AG08395 (cell line): Measurements from ENCODE around the gene NFIA.

ENCODE experiments used
- DNase-seq: peaks from one replicate; pipeline ENCODE4 v3.0.0; 2012; ENCODE audit warnings: mixed read lengths, low spot score

Gene NFIA

DNA sequence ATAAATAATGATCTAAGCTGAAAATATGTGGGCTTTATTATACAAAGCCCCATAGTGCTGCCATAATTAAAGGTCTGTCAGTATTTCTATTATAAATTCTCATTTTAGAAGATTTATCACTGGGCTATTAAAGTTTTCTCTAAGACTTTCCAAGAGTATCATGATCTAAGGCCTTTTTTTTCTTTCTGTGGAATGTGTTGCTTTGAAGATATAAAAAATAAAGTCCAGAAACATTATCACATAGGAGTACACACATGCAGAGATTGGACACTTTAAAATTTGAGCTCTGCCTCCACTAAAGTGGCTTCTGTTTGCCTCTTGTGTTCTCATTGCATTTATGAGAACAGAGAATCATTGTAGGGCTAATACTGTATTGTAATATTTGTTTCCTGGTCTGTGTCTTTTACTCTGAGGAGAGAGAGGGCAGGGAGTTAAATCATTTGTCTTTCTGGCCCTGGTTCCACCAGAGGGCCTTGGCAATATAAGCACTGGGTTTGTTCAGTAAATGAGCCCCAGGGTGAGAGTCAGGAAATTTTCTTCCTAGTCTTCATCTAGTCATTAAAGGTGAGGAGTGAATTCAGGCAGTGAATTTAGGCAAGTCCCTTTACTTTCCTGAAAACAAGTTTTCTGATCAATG, 70.2 kb downstream of the NFIA start:
- no peak for DNase-seq

DNA sequence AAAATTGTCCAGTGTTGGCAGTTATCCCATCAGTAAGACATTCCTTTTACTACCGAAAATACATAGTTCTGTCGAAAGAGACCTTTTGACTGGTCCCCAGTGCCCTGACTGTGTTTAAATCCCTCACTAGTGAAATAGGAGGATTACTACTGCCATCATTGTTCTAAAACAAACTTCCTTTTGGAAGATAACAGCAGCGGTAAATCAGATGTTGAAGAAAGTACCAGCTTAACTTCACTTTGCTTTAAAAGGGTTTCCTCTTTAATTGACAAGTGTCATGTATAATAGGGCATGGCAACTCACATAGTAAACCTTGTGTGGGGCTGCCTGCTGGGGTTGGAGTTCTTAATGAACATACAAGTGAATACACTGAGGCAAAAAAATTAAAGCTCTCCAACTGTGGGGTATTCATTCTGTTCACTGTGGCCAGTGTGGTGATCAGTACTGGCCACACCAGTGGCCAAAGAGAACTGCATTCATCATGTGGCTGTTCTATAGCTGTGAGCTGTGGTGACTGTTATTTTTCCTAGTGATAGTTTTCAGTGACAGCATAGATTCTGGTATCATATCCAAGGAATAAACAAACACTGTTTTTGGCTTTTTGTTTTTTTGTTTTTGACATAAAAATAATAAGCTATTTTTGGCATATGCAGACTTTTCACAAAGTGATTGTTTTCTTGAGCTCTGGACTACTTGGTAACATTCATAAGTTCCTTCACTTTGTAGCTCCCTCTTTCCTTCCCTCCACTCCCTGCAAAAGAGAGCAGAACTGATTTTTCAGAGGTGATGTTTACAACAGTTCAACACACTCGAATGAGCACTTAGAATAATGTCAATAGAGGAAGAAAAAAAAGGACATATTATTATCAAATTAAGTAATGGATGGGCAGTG, 74.5 kb downstream of the NFIA start:
- no peak for DNase-seq

DNA sequence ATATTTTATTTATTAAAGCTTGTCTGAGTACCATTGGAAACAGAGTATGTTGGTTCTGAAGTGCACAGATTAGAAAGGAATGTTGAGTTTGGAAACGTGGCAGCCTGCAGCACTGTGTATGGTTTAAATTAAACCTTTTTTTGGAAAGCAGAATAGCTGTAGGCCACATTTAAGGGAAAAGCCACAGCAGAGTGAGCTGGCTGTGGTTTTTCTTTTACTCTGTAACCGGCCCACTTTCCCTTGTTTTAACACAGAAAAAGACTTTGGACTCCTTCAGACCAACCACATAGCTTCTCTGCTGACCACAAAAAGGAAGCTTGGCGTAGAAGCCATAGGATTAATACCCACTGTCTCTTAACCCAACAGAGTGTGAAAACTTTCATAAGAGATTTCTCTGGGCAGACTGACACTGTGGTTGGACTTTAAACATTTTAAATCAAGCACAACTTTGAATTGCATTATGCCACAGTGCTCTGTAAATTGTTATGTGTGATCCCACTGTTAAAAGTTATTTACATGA, 75.2 kb downstream of the NFIA start:
- DNase-seq, result peak; percentile 79

DNA sequence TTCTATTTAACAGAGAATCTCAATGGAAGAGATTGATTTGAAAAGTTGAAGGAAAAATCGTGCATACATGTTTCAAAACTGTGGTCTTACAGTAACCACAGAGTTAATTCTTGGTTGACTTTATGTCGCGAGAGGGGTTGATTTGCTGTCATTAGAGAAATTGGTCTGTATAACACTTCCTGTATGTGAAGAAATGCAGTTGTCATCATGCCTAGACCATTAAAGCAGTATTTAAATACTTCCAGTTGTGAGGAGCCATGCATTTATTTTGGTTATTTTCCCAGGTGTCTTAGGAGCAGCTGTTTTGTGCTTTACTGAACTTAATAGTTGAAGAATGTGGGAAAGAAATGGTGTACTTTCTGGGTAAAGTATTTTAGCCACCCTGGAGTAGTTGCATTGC, 76.2 kb downstream of the NFIA start:
- no peak for DNase-seq

DNA sequence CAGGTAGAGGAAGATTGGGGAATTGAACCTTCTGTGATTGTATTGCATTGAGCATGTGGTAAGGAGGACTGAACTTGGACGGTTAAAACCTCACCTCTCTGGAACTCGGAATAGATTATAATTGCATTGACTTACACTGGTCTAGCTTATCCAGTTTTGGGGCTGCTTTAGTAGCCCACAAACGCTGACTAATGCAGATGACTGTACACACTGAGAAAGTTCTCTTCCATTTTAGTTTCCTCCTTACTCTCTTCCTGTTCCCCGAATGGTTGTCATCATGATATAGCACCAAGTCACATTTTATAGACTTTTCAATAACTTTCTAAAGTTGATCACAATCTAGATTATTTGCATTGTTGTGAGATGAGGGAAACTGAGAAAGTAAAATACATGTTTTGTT, 78.2 kb downstream of the NFIA start:
- no peak for DNase-seq

DNA sequence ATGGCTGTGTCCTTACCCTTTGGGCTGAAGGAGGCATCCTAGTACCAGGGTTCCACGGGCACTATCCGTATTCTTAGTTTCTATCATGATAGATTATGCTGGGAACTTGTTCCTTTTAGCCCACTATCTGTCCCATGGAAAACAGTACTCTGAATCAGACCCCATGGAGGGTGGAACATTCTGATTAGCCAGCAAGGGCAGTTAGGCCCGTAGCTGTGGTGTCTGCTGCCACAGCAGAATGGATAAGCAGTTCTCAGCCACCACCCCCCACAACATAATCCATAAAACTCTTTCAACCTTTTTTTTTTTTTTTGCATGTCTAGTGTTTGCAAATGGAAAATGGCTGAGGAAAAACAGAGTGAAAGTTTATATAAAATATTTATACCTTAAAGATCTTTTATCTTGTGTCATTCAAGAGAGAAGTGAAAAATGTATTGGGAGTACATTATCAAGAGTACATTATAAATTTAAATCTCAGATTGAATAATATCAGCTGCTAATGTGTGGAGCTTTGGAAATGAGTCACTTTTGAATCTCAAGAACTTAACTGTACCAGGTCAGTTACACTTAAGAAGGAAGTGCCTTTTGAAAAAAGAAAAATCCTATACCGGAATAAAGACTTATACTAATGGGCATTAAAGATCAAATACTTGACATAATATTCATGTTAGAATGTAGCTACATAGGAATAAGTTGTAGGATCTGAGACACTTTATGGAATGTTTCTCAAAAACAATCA, 80.3 kb downstream of the NFIA start:
- DNase-seq, result no peak

DNA sequence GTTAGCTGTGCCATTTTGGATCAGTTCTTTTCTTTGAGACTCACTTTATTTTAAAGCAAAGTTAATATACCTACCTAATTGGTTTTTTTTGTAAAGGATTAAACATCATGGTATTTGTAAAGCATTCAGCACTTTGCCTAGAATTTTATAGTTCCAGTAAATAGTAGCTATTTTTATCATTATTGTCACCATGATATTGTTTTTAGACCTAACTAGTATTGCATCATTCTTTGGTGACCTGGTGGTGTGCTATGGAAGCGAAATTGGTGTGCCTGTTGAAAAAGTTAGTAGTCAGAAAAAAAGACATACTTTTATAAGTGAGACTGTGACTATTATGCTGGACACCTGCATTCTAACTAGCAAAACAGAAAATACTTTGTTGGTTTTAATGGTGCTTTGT, 81.0 kb downstream of the NFIA start:
- DNase-seq, result no peak

DNA sequence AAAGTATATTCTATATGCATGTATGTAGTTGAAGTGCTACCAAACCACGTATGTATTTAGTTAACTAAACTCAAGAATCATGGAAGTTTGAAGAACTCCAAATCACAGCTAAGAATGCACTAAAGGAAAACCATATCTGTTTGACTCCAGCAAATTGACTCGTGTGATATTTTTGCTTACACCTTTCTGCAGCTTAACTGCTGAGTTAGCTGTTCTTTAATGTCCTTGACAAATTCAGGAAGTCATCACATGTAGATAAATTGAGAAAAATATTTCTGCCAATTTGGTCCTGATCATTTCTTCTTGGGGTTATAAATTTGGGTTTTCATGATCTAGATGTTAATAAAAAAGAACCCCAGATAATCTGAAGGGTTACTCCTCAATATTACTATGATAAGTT, 83.0 kb downstream of the NFIA start:
- no peak for DNase-seq

DNA sequence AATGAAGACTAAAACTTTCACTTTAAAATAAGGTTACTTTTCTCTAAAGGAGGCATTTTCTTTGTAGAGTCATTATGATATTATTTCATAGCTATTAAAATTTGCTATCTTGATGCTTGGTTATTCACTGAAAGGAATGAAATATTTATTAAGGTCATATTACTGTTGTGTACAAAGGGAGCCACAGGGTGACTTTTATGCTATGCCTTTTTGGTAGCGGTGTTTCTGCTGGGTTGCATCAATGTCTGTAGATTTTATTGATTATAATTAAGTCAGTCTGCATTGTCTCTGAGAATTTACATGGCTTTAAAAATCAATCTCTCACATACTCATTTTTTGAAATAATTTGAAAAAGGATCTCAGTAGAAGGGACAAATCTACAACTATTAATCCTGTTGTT, 84.9 kb downstream of the NFIA start:
- no peak for DNase-seq

DNA sequence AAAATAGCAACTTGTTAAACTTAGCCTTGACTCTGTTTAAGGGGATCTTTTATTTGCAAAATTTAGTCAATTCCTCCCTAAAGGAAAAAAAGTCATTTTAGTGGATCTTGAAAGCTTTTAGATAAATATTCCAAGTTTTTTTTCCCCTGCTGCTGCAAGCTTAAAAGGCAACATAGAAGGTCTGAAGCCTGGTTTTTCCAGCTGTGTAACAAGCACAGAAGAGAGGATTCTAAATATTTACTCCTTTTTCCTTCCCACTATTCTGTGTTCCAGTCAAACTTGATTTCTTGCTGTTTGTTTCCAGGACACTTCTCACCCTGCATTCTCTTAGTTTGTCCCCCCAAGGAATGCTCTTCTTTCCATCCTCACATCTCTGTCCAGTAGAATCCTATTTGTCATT, 86.7 kb downstream of the NFIA start:
- no peak for DNase-seq

DNA sequence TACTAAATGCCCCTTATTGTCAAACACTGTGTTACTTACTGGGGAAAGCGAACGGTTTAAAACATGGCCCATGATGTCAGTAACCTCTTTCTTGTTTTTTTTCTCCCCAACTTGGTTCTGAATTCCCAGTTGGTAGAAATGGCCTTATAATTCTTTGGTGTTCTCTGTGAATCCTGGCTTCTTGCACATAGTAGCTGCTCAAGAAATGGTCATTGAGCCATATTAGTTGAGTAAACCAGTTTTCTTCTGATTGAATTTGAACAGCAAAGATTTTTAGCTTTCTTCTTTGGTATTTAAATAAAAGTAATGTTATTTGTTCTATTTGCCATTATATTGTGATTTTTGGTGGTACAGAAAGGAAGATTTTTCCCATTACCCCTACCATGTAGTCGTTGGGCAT, 87.3 kb downstream of the NFIA start:
- no peak for DNase-seq

DNA sequence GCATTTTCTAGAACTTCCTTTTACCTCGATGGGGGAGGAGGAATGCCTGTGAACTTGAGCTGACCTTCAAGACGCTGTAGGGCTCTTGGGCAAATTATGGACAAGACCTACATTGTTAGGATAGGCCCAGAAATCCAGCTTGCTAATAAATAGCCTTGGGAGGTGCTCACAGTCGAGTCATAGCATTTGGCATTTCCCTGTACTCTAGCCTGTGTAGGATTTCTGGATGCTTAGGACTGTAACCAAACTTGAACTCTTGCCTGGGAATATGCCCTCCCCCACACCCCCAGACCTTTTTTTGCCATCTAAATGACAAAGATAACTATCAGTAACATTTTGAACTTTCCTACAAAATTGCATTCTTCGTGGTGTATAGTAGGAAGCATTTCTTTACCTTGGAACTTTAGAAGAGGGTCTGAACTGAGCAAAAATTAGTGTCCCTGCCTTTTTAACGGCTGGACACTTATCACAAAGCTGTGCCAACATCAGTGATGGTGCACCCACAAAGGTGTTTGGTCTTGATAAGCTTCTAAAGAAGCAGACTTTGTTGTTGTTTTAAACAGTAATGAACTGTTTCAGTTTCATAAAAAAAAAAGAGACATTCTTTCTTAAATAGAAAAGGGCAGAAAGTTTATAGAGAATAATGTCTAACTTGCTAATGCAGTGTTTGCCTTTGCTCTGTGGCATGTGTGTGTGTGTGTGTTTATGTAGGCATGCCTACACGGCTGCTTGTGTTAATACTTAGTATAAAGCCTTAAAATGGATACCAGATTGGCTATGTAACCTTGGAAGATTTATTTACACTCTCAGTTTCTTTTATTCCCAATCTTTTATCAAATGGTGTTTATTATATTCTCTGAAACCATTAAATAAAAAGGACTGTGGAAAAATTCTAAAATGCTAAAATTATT, 88.2 kb downstream of the NFIA start:
- DNase-seq, result peak; percentile 46

DNA sequence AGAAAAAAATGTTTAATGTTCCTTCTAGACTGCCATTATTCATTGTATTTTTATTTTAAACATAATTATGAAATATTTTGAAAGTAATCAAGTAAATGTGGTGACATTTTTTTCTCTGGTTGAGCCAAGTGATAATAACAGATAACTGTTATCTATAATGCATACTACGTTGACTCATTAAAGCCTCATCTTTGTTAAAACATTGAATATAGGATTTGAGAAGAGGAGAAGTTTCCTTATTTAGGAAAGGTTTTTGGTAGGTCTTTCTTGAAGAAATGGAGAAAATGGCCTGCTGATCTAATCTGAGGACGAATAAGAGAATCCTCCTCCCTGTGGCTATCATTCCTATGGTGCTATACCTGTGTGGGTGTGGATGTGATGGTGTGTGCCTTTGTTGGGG, 89.0 kb downstream of the NFIA start:
- DNase-seq, result no peak

DNA sequence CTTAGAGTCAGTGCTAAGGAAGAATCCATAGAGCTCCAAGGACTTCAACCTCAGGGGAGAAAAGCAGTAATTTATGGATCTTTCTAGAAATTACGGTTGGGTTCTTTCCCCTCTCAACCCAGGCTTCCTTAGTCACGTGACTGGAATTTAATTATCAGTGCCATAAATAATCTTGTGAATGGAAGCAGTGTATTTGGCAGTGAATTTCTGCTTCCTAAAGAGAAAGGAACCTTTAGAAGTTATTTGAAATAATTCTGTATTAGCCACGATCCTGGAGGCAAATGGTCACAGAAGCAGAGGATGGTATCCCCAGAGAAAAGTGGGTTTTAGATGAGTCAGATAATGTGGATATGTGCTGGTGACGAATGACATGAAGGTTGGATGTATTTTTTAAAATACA, 89.6 kb downstream of the NFIA start:
- no peak for DNase-seq

DNA sequence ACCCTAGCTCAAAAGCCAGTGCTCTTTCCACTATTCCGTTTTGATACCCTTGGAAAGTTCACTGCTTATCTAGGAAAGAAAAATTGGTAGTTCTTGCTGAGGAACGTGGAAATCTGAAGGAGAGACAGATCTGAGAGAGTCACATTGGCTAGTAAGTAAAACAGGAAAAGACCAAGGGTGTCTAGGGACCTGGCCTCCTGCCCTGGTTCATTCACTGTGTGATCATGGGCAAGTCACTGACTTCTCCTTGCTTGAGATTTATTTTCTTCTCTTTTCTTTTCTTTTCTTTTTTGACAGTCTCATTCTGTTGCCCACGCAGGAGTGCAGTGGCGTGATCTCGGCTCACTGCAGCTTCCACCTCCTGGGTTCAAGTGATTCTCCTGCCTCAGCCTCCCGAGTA, 90.8 kb downstream of the NFIA start:
- no peak for DNase-seq

DNA sequence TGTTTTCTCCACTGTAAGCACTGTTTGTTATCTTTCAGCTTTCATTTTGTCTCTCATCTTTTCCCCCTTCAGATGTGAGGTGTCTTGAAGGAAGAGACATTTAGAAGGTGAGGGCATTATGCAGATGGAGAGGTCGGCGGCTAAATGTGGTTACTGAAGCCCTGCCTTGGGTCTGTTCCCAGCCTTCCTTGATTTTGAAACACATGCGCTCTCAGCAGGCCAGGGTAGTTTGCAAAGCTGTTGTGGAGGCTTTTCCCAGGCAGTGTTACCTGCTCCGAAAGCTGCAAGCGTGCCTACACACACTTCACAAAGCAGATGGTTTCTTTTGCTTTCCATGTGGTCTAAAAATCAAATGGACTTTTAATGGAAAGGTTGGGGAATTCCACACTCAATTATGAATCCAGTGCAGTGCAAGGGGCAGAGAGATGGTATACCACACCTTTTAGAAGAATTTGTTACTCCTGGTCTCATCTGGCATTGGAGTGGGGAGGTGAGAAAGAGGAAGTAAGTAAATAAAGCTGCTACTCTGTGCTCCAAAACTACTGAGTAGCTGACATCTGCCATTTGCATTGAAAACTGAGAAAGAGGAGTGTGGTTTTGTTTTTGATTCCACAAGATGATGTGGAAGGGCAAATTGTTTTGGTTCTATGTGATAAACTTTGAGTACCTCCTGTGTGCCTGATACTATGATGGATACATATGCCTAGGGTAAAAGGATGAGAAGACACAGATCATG, 91.9 kb downstream of the NFIA start:
- DNase-seq, result no peak

DNA sequence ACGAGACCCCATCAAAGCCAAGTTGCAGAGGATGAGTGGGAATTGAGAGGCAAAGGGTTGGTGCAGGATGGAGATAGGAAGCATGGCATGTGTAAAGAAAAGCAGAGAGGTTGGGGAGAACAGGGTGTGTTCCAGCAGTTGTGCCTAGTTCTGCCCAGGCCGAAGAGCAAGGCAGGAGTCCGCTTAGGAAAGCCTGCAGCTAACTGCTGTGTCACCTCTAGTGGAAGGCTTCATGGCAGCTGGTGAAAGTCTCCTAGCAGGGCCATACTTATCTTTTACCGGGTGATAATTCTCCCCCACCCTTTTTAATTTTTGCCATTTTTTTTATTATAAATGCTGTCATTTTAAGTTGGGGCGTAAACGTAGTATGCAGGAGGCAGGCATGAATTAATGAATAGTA, 93.6 kb downstream of the NFIA start:
- no peak for DNase-seq

DNA sequence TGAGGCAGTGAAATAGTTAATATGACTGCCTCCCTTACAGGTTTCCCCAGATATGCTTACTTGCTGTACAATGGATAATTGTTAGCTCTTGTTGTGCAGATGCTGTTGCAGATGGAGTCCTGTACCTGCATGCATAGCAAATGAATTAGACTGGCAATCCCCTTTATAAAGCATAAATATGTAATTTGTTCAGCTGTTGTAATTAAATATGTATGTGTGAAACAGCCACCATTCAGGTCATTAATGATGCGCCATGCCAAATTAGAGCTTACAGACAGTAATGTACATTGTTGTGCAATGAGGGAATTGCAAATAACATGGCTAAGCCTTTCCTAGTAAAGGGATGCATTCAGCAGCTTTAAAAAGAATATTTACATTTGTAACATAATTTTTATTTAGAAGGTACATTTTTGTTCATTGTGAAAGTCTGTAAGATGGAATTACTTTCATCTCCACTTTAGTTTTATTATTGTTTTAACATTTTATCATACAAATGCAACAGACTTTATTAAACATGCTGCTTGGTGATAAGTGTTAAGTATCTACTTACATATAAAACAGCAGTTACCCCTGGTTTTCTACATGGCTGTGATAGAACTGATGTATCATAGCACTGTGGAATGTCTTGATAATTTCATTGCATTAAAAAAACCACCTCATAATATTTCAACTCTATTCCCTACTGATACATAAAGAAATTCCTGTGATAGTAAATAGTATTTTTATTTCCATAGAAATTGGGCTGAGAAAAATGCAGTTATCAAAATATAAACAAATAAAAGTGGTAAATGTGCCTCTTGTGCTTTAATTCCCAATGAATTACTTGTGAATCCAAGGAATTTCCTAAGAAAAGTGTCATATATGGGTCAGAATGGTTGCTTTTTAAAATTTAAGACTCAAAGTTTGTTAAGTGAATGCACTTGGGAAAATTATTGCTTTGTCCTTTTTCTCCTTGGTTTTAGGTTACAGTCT, 99.0 kb downstream of the NFIA start:
- no peak for DNase-seq

DNA sequence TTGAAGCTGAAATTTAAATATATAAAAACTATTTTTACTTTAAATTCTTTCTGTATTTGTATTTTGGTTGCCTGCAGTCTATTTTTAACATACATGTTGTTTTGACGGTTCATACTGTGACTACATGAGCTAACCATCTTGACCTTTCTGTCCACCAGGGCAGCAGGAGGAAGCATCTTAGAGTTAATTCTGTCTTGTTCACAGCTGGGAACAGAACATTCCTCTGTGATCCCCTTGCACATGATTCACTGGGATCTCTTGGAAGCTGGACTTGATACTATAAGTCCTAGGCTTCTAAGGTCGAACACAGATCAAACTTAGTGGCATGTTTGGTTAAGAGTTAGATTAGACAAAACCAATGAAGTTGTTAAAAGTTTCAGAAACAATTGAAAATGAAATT, 99.7 kb downstream of the NFIA start:
- peak; percentile 56 for DNase-seq

DNA sequence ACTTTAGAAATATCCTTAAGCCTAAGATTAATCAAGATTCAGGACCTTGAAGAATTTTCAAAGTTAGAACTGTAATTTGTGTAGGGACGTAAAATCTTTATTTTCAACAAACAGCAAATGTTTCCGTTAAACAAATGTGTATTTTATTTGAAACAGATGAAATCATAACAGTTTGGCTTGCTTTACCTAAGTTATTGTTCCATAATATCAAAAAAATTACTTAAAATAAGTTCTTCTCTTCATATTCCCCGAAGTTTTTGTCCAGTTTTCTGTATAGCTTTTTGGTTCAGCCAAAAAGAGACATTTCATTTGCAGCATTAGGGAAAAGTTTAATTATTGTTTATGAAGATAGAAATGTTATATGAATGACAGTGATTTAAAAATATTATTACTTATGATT, 100.1 kb downstream of the NFIA start:
- DNase-seq, result no peak
